ENCODE measurements around the gene CRIP2.

CRIP2 gene

DNA sequence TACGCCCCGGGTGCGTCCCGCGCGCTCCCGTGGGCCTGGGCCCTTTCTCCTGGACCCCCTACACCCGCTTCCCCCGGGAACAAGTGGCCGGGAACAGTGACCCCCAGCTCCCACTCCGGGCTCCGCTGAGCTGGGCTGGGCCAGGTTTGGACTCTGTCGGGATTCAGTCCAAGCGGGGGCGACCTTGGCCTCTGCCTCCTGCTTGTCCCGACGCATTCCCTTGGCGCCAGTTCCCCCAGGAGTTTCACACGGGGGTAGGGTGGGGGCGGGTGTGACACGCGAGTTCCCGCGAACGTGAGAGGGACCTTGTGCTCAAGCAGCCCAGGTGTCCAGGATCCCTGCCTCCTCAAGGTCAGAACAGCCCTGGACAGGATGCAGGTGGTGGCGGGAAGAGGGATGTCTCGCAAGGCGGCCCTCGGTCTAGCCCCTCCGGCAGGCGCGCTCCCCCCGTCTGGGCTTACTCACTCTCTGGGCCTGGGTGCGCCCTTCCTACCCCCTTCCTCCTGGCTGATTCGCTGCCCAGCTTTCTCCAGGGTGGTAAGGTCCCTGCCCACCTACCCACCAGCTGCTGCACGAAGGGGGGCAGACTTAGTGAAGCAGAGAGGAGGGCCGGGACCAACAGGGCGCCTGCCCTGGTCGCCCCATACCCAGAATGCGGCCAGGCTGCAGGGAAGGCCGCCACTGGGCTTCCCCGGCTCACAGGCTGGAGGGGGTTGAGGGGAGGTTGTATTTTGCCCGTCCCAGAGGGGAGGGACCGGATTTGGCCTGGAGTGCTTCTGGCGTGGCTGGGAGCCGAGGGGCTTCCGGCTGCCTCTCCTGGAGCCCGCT lies 862 bp downstream of the CRIP2 start:
- 0 out of 2 replicates have a peak, but pooled peaks have one; percentile 15 for TF ChIP-seq TCF12 (IDR thresholded peaks at IDR 0.05; ENCODE audit: low read depth)
- no peak for TF ChIP-seq CREB1 (IDR thresholded peaks at IDR 0.05; ENCODE audit: low read depth)
- peak; percentile 28 for TF ChIP-seq ZBTB7A (IDR thresholded peaks at IDR 0.05; ENCODE audit: low read depth)
- no peak for TF ChIP-seq FOXM1 (IDR thresholded peaks at IDR 0.05; ENCODE audit: borderline replicate concordance, low read depth)
- TF ChIP-seq EGR1 (IDR thresholded peaks at IDR 0.05): peak; percentile 15; the same call in 1 of the 2 replicates

DNA sequence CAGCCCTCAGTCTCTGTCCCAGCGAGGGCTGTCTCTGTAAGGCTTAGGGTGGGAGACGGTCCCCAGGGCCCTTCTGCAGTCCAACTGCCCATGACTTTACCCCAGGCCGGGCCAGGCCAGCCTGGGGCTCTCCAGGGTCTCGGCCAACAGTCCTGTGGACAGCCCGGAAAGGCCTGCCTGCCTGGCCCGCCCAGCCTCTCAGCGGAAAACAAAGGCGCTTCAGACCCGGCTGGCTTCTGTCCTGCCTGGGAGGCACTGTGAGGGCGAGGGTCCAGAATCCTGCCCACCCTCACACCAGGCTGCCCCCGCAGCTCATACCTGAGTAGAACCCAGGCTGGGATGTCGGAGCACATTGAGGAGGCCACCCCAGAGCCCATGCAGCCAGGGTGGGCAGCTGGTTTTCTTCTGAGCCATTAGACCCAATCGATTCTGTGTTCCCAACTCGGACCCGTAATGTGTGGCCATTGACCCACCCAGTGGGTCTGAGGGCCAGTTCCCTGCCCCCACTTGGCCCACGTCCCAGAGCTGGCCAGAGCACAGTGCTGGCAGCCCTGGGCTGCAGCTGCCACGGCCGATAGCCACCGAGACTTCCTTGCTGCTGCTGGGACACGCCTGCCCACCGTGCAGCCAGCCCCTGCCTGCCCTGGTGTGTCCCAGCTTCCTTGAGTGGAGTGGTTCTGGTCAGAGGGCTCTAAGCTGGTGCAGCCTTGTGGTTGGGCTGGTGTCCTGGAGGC lies 1.6 kb downstream of the CRIP2 start:
- TF ChIP-seq CEBPB (IDR thresholded peaks at IDR 0.05) (no peak), RAD21 (IDR thresholded peaks at IDR 0.05; ENCODE audit: low read depth) (peak; percentile 14; the same call in 1 of the 2 replicates), NFIC (IDR thresholded peaks at IDR 0.05) (peak; percentile 92), YY1 (IDR thresholded peaks at IDR 0.05; ENCODE audit: low read depth) (peak; percentile 29; the same call in 1 of the 2 replicates), CREB1 (IDR thresholded peaks at IDR 0.05; ENCODE audit: low read depth) (no peak), EP300 (IDR thresholded peaks at IDR 0.05; ENCODE audit: borderline replicate concordance) (peak; percentile 50; the same call in 1 of the 2 replicates), TEAD4 (IDR thresholded peaks at IDR 0.05) (peak; percentile 23; the same call in 1 of the 2 replicates), TAF1 (IDR thresholded peaks at IDR 0.05; ENCODE audit: low read depth) (no peak; the same call in 1 of the 2 replicates), EGR1 (IDR thresholded peaks at IDR 0.05) (no peak), FOXM1 (IDR thresholded peaks at IDR 0.05; ENCODE audit: borderline replicate concordance, low read depth) (no peak), ZBTB7A (IDR thresholded peaks at IDR 0.05; ENCODE audit: low read depth) (peak; percentile 66), TCF12 (IDR thresholded peaks at IDR 0.05; ENCODE audit: low read depth) (peak; percentile 66; the same call in 1 of the 2 replicates)
- TF ChIP-seq, protein P1, sequence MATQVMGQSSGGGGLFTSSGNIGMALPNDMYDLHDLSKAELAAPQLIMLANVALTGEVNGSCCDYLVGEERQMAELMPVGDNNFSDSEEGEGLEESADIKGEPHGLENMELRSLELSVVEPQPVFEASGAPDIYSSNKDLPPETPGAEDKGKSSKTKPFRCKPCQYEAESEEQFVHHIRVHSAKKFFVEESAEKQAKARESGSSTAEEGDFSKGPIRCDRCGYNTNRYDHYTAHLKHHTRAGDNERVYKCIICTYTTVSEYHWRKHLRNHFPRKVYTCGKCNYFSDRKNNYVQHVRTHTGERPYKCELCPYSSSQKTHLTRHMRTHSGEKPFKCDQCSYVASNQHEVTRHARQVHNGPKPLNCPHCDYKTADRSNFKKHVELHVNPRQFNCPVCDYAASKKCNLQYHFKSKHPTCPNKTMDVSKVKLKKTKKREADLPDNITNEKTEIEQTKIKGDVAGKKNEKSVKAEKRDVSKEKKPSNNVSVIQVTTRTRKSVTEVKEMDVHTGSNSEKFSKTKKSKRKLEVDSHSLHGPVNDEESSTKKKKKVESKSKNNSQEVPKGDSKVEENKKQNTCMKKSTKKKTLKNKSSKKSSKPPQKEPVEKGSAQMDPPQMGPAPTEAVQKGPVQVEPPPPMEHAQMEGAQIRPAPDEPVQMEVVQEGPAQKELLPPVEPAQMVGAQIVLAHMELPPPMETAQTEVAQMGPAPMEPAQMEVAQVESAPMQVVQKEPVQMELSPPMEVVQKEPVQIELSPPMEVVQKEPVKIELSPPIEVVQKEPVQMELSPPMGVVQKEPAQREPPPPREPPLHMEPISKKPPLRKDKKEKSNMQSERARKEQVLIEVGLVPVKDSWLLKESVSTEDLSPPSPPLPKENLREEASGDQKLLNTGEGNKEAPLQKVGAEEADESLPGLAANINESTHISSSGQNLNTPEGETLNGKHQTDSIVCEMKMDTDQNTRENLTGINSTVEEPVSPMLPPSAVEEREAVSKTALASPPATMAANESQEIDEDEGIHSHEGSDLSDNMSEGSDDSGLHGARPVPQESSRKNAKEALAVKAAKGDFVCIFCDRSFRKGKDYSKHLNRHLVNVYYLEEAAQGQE (IDR thresholded peaks at IDR 0.05; ENCODE audit: low read depth): no peak
- TF ChIP-seq, protein P2, sequence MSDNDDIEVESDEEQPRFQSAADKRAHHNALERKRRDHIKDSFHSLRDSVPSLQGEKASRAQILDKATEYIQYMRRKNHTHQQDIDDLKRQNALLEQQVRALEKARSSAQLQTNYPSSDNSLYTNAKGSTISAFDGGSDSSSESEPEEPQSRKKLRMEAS (IDR thresholded peaks at IDR 0.05): peak; percentile 48; the same call in 1 of the 2 replicates
- TF ChIP-seq, protein P3, sequence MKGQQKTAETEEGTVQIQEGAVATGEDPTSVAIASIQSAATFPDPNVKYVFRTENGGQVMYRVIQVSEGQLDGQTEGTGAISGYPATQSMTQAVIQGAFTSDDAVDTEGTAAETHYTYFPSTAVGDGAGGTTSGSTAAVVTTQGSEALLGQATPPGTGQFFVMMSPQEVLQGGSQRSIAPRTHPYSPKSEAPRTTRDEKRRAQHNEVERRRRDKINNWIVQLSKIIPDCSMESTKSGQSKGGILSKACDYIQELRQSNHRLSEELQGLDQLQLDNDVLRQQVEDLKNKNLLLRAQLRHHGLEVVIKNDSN (IDR thresholded peaks at IDR 0.05): no peak

DNA sequence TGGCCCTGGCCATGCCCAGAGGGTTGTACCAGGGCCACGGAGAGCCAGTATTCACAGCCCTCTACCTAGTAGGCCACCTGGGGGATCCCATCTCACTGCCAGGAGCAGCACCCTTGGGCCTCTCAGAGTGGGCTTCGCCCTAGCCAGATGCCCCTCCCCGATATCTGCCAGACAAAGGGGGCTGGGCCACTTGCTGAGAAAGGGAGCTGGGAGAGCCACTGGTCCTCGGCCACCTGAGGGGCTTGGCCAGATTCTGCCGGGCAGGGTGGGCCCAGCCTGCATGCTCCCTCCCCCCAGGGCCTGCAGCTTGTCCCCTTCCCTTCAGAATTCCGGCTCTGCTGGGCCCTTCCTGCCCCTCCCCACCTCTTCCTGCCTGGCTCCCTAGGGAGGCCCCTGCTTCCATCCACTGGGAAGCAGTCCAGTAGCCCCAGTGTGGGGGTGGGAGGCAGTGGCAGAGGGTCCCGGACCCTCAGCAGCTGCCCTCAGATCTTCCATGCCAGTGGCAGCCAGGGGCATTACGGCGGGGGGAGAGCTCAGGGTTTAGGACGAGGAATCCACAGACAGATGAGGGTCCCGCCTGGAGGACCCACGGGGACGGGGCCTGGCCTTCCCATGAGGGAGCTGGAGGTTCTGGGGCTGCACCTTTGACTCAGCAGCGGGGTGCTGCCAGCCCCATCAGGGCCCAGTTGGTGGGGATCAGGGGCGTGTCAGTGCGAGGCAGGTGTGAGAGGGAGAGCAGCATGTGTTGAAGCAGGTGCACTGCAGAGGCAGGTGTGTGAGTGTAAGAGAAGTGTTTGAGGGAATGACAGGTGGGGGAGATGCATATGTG lies 2.4 kb downstream of the CRIP2 start:
- TF ChIP-seq TAF1 (IDR thresholded peaks at IDR 0.05; ENCODE audit: low read depth) (no peak), EGR1 (IDR thresholded peaks at IDR 0.05) (no peak)

DNA sequence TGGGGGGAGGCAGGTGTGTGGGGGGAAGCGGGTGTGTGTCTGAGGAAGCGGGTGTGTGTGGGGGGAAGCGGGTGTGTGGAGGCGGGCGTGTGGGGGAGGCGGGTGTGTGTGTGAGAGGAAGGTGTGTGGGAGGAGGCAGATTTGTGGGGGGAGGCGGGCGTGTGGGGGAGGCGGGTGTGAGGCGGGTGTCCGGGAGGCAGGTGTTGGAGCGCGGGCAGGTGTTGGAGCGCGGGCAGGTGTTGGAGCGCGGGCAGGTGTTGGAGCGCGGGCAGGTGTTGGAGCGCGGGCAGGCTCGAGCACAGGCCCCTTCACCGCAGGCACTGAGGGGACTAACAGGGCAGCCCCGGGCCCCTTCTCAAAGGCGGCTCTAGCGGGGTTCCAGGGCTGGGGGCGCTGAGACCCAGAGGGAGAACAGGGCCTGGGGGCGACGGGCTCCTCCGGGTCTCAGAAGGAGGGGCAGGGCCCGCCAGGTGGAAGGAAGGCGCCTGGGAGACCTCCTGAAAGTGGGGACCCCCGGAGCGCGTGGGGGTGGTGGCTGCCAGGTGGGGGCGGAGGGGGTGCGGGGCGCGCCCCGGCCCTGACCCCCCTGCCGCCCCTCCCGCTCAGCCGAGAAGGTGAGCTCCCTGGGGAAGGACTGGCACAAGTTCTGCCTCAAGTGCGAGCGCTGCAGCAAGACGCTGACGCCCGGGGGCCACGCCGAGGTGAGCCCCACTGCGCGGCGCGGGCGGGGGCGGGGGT lies 3.2 kb downstream of the CRIP2 start:
- TF ChIP-seq FOXM1 (IDR thresholded peaks at IDR 0.05; ENCODE audit: borderline replicate concordance, low read depth): no peak
- no peak for TF ChIP-seq RAD21 (IDR thresholded peaks at IDR 0.05; ENCODE audit: low read depth)
- no peak for TF ChIP-seq TAF1 (IDR thresholded peaks at IDR 0.05; ENCODE audit: low read depth)
- TF ChIP-seq NFIC (IDR thresholded peaks at IDR 0.05): no peak
- TF ChIP-seq TEAD4 (IDR thresholded peaks at IDR 0.05): no peak
- TF ChIP-seq EGR1 (IDR thresholded peaks at IDR 0.05): no peak
- no peak for TF ChIP-seq YY1 (IDR thresholded peaks at IDR 0.05; ENCODE audit: low read depth)
- TF ChIP-seq, protein P2 (IDR thresholded peaks at IDR 0.05): no peak
- TF ChIP-seq ZBTB7A (IDR thresholded peaks at IDR 0.05; ENCODE audit: low read depth): no peak
- no peak for TF ChIP-seq CREB1 (IDR thresholded peaks at IDR 0.05; ENCODE audit: low read depth)
- TF ChIP-seq, protein P1 (IDR thresholded peaks at IDR 0.05; ENCODE audit: low read depth): no peak
- TF ChIP-seq CEBPB (IDR thresholded peaks at IDR 0.05): no peak
- TF ChIP-seq EP300 (IDR thresholded peaks at IDR 0.05; ENCODE audit: borderline replicate concordance): no peak
- TF ChIP-seq TCF12 (IDR thresholded peaks at IDR 0.05; ENCODE audit: low read depth): no peak
- TF ChIP-seq, protein P3 (IDR thresholded peaks at IDR 0.05): no peak

Data from Ishikawa (cell line).